Measurements from ENCODE around the gene SH2D1B. TPM values are rescaled to one million over a fixed set of nuclear protein-coding genes. Genes with fewer than 3 reads are reported as not detected.

SH2D1B gene
- total and polyA plus RNA-seq, 2 experiments from 2014 or later, result not detected

DNA sequence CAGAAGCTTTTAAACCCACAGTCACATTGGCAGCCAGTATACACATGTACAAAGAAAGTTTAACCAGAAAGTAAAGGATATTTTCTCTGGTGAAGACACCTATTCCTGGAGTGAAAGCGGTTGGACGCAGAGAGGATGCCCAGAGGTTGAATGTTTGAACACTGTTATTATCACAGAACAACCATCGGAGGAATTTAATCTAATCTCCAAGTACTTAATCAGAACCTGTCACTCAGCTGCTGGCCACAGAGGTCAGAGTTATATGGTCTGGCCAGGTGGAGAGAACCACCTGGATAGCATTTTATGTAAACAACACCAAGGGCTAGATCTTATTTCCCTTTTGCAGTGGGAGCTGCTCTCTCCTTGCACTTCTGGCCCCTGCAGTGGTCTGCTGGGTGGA, 64.7 kb downstream of the SH2D1B start:
- Mint-ChIP-seq H3K36me3 (ENCODE audit: low read depth) (peaks cover 10% of the 10 kb centered on the region; the same call in 2 of the 3 replicates), H3K9me3 (no peaks in the 10 kb centered on the region), H3K27me3 (ENCODE audit: insufficient read depth, low read depth, poor library complexity) (peaks cover 4% of the 10 kb centered on the region), H3K27ac (no peak overlapping the region), H3K4me1 (peaks cover 7% of the 10 kb centered on the region), H3K4me3 (no peak overlapping the region)
- no peak overlapping the region for H3K27ac ChIP-seq (ENCODE audit: low read depth)
- H3K4me1 ChIP-seq (ENCODE audit: insufficient read depth), result no peaks in the 10 kb centered on the region
- H3K36me3 ChIP-seq (ENCODE audit: insufficient read depth), result no peaks in the 10 kb centered on the region
- no peak for DNase-seq (ENCODE audit: low spot score)
- no peak for ATAC-seq
- H3K4me3 ChIP-seq, result no peak overlapping the region
- no peaks in the 10 kb centered on the region for H4K20me1 ChIP-seq (replicated peaks; ENCODE audit: insufficient read depth)
- H3K79me2 ChIP-seq (replicated peaks; ENCODE audit: insufficient read depth), result no peaks in the 10 kb centered on the region
- H3F3A ChIP-seq (replicated peaks; ENCODE audit: low read depth), result no peaks in the 10 kb centered on the region
- H3K4me2 ChIP-seq, result no peak overlapping the region
- 0 out of 2 replicates have a peak, but pooled peaks cover 6% of the 10 kb centered on the region for H3K9me2 ChIP-seq (ENCODE audit: insufficient read depth)
- H3K27me3 ChIP-seq (ENCODE audit: insufficient read depth), result no peaks in the 10 kb centered on the region
- H2AFZ ChIP-seq, result no peak overlapping the region
- TF ChIP-seq ZNF331 (CRISPR knock-in tag; IDR thresholded peaks at IDR 0.05; ENCODE audit: low read depth) (no peak), NANOG (IDR thresholded peaks at IDR 0.05; ENCODE audit: borderline replicate concordance) (no peak), EZH2 (IDR thresholded peaks at IDR 0.05; ENCODE audit: low read depth, unreplicated experiment) (no peak), CREB1 (CRISPR knock-in tag; IDR thresholded peaks at IDR 0.05; ENCODE audit: low read depth) (no peak), ZNF114 (CRISPR knock-in tag; IDR thresholded peaks at IDR 0.05) (no peak), STAT1 (IDR thresholded peaks at IDR 0.05; ENCODE audit: unreplicated experiment) (no peak), POLR2AphosphoS5 (IDR thresholded peaks at IDR 0.05; ENCODE audit: low read depth) (no peak), JUNB (IDR thresholded peaks at IDR 0.05; ENCODE audit: unreplicated experiment) (no peak), EZH2phosphoT487 (IDR thresholded peaks at IDR 0.05; ENCODE audit: unreplicated experiment) (no peak)
- TF ChIP-seq, protein P1, sequence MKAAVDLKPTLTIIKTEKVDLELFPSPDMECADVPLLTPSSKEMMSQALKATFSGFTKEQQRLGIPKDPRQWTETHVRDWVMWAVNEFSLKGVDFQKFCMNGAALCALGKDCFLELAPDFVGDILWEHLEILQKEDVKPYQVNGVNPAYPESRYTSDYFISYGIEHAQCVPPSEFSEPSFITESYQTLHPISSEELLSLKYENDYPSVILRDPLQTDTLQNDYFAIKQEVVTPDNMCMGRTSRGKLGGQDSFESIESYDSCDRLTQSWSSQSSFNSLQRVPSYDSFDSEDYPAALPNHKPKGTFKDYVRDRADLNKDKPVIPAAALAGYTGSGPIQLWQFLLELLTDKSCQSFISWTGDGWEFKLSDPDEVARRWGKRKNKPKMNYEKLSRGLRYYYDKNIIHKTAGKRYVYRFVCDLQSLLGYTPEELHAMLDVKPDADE (IDR thresholded peaks at IDR 0.05), result no peak
- TF ChIP-seq, protein P2, sequence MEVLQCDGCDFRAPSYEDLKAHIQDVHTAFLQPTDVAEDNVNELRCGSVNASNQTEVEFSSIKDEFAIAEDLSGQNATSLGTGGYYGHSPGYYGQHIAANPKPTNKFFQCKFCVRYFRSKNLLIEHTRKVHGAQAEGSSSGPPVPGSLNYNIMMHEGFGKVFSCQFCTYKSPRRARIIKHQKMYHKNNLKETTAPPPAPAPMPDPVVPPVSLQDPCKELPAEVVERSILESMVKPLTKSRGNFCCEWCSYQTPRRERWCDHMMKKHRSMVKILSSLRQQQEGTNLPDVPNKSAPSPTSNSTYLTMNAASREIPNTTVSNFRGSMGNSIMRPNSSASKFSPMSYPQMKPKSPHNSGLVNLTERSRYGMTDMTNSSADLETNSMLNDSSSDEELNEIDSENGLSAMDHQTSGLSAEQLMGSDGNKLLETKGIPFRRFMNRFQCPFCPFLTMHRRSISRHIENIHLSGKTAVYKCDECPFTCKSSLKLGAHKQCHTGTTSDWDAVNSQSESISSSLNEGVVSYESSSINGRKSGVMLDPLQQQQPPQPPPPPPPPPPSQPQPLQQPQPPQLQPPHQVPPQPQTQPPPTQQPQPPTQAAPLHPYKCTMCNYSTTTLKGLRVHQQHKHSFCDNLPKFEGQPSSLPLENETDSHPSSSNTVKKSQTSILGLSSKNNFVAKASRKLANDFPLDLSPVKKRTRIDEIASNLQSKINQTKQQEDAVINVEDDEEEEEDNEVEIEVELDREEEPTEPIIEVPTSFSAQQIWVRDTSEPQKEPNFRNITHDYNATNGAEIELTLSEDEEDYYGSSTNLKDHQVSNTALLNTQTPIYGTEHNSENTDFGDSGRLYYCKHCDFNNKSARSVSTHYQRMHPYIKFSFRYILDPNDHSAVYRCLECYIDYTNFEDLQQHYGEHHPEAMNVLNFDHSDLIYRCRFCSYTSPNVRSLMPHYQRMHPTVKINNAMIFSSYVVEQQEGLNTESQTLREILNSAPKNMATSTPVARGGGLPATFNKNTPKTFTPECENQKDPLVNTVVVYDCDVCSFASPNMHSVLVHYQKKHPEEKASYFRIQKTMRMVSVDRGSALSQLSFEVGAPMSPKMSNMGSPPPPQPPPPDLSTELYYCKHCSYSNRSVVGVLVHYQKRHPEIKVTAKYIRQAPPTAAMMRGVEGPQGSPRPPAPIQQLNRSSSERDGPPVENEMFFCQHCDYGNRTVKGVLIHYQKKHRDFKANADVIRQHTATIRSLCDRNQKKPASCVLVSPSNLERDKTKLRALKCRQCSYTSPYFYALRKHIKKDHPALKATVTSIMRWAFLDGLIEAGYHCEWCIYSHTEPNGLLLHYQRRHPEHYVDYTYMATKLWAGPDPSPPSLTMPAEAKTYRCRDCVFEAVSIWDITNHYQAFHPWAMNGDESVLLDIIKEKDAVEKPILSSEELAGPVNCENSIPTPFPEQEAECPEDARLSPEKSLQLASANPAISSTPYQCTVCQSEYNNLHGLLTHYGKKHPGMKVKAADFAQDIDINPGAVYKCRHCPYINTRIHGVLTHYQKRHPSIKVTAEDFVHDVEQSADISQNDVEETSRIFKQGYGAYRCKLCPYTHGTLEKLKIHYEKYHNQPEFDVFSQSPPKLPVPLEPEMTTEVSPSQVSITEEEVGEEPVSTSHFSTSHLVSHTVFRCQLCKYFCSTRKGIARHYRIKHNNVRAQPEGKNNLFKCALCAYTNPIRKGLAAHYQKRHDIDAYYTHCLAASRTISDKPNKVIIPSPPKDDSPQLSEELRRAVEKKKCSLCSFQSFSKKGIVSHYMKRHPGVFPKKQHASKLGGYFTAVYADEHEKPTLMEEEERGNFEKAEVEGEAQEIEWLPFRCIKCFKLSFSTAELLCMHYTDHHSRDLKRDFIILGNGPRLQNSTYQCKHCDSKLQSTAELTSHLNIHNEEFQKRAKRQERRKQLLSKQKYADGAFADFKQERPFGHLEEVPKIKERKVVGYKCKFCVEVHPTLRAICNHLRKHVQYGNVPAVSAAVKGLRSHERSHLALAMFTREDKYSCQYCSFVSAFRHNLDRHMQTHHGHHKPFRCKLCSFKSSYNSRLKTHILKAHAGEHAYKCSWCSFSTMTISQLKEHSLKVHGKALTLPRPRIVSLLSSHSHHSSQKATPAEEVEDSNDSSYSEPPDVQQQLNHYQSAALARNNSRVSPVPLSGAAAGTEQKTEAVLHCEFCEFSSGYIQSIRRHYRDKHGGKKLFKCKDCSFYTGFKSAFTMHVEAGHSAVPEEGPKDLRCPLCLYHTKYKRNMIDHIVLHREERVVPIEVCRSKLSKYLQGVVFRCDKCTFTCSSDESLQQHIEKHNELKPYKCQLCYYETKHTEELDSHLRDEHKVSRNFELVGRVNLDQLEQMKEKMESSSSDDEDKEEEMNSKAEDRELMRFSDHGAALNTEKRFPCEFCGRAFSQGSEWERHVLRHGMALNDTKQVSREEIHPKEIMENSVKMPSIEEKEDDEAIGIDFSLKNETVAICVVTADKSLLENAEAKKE (CRISPR knock-in tag; IDR thresholded peaks at IDR 0.05), result no peak
- TF ChIP-seq, protein P3, sequence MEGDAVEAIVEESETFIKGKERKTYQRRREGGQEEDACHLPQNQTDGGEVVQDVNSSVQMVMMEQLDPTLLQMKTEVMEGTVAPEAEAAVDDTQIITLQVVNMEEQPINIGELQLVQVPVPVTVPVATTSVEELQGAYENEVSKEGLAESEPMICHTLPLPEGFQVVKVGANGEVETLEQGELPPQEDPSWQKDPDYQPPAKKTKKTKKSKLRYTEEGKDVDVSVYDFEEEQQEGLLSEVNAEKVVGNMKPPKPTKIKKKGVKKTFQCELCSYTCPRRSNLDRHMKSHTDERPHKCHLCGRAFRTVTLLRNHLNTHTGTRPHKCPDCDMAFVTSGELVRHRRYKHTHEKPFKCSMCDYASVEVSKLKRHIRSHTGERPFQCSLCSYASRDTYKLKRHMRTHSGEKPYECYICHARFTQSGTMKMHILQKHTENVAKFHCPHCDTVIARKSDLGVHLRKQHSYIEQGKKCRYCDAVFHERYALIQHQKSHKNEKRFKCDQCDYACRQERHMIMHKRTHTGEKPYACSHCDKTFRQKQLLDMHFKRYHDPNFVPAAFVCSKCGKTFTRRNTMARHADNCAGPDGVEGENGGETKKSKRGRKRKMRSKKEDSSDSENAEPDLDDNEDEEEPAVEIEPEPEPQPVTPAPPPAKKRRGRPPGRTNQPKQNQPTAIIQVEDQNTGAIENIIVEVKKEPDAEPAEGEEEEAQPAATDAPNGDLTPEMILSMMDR (conservative IDR thresholded peaks at IDR 0.05; ENCODE audit: low read depth in 2 of 2), result no peak
- TF ChIP-seq, protein P4, sequence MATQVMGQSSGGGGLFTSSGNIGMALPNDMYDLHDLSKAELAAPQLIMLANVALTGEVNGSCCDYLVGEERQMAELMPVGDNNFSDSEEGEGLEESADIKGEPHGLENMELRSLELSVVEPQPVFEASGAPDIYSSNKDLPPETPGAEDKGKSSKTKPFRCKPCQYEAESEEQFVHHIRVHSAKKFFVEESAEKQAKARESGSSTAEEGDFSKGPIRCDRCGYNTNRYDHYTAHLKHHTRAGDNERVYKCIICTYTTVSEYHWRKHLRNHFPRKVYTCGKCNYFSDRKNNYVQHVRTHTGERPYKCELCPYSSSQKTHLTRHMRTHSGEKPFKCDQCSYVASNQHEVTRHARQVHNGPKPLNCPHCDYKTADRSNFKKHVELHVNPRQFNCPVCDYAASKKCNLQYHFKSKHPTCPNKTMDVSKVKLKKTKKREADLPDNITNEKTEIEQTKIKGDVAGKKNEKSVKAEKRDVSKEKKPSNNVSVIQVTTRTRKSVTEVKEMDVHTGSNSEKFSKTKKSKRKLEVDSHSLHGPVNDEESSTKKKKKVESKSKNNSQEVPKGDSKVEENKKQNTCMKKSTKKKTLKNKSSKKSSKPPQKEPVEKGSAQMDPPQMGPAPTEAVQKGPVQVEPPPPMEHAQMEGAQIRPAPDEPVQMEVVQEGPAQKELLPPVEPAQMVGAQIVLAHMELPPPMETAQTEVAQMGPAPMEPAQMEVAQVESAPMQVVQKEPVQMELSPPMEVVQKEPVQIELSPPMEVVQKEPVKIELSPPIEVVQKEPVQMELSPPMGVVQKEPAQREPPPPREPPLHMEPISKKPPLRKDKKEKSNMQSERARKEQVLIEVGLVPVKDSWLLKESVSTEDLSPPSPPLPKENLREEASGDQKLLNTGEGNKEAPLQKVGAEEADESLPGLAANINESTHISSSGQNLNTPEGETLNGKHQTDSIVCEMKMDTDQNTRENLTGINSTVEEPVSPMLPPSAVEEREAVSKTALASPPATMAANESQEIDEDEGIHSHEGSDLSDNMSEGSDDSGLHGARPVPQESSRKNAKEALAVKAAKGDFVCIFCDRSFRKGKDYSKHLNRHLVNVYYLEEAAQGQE (IDR thresholded peaks at IDR 0.05; ENCODE audit: unreplicated experiment), result no peak
